Pancreas (tissue), 10 donors: ENCODE data around the gene RAB36. TPM values are rescaled to one million over a fixed set of nuclear protein-coding genes. Genes with fewer than 3 reads are reported as not detected.

Experiments
- ATAC-seq, 4 donors: fragments of 200-7000 bp; cut with Tn5 transposase; one replicate each; pipeline versions ENCODE4 v1.8.0 to v1.9.1; 2020; ENCODE audit warnings: mild to moderate bottlenecking in 4 of 4, moderate library complexity in 4 of 4
- DNase-seq, 6 donors: peaks; one replicate each; pipeline ENCODE4 v3.0.0-alpha.2; 2020
- FAIRE-seq: peaks from 2 replicates; lab custom pipeline; 2012; peaks lifted over from hg19 to GRCh38; lab: Jason Lieb, UNC
- H3K27ac ChIP-seq, 4 donors: fragments of 200-600 bp; sonication (generic); 1 replicate in 3 of 4; 2 replicates in 1 of 4; pipeline versions ENCODE4 v1.5.0 to v1.8.0; 2020
- H3K27me3 ChIP-seq, 4 donors: fragments of 200-600 bp; one replicate each; pipeline ENCODE4 v1.8.0; 2021
- H3K36me3 ChIP-seq, 3 donors: fragments of 200-600 bp; sonication (generic) in 1 of 3; one replicate each; pipeline versions ENCODE4 v1.5.0 to v1.8.0; 2020 to 2021
- H3K4me1 ChIP-seq, 3 donors: fragments of 200-600 bp; one replicate each; pipeline ENCODE4 v1.8.0; 2021
- H3K4me3 ChIP-seq, 4 donors: fragments of 200-600 bp; sonication (generic) in 2 of 4; one replicate each; pipeline versions ENCODE4 v1.5.0 to v1.8.0; 2020 to 2021
- H3K9me3 ChIP-seq, 4 donors: fragments of 200-600 bp; one replicate each; pipeline ENCODE4 v1.8.0; 2021
- WGBS, 2 donors: extraction: QIAGEN DNeasy Blood & Tissue Kit; methylation state at CpG; one replicate each; pipeline ENCODE4 v1.1.7; 2013; 5-methylcytosine and 5-hydroxymethylcytosine counted together
- intact Hi-C, 3 donors: fragments of 100-400 bp; cut with DNase I; formaldehyde crosslinking; loops; one replicate each; pipeline versions ENCODE4 v1.11.1 to v1.14.2; 2022
- polyA plus RNA-seq, 2 donors: library from polyadenylated mRNA; stranded (reverse); fragments of 200-250 nt; gene quantifications; one replicate each; pipeline ENCODE4 v1.2.3, GENCODE V29; 2013
- total RNA-seq, 6 donors: library from RNA; stranded (reverse); fragmentation: NEBNext Ultra II Directional in 4 of 6; extraction: Animal tissue kit (Norgen Biotek cat#: 25700) in 4 of 6; gene quantifications; one replicate each; pipeline versions ENCODE4 v1.2.1 to v1.2.4, GENCODE V29; 2021 to 2023
- TF ChIP-seq, protein P1 (sequence below), 4 donors: fragments of 200-600 bp; sonication (generic) in 3 of 4; IDR thresholded peaks; one replicate each; pipeline versions ENCODE4 v1.5.0 to v1.8.0; 2021; ENCODE audit warnings: antibody characterized with exemption in 4 of 4
- donor health status: healthy with polysubstance abuse.
- donor health status: DM: no; HTN: no; CAD: no; lungs with moderate emphysema.
- donor health status: DM: no; HTN: no; CAD: no.
- donor health status: control.
- donor health status: control.
- donor health status: Bipolar disorder and iron deficiency.
- donor health status: DM: yes; HTN: yes; CAD: no.
- donor health status: DM: no; HTN: no; CAD: no.
- donor health status: DM: no; HTN: no; CAD: no.
- donor health status: DM: yes; HTN: yes; CAD: no.

The RAB36 gene
- total and polyA plus RNA-seq, 8 donors: 1.2 to 7.3 (median 3.1) TPM

DNA sequence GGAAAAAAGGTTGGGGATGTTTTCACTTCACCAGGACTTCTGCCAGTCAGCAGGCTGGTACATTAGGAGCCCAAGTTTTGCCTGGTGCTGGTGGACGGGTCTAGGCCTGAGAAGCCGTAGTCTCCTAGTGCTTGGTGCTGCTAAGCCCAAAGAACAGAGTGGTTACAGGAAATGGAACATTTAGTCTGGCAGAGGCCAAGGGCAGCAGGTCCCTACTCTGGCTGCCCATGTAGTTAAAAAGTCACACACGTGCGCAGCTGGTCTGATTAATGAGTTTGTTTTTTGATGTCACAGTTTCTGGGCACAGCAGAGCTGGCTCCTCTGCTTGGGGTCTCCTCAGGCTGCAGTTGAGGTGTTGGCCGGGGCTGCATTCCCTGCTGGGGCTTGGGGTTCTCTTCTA is 55.6 kb downstream of the RAB36 start:
- ATAC-seq: peak; percentile 56 to 73 (median 61)
- peak in 2 of 6 donors; percentile 46 to 58 for DNase-seq
- Histone ChIP-seq H3K4me1 (peaks cover 18 to 37% (median 19%) of the 10 kb centered on the region in 3 donors), H3K9me3 (no peaks in the 10 kb centered on the region), H3K27me3 (no peaks in the 10 kb centered on the region), H3K4me3 (no peak overlapping the region), H3K27ac (peak overlapping the region; percentile 52 to 80 (median 74)), H3K36me3 (no peaks in the 10 kb centered on the region)
- TF ChIP-seq, protein P1, sequence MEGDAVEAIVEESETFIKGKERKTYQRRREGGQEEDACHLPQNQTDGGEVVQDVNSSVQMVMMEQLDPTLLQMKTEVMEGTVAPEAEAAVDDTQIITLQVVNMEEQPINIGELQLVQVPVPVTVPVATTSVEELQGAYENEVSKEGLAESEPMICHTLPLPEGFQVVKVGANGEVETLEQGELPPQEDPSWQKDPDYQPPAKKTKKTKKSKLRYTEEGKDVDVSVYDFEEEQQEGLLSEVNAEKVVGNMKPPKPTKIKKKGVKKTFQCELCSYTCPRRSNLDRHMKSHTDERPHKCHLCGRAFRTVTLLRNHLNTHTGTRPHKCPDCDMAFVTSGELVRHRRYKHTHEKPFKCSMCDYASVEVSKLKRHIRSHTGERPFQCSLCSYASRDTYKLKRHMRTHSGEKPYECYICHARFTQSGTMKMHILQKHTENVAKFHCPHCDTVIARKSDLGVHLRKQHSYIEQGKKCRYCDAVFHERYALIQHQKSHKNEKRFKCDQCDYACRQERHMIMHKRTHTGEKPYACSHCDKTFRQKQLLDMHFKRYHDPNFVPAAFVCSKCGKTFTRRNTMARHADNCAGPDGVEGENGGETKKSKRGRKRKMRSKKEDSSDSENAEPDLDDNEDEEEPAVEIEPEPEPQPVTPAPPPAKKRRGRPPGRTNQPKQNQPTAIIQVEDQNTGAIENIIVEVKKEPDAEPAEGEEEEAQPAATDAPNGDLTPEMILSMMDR (IDR thresholded peaks at IDR 0.05): no peak
- intact Hi-C loops: no loop called here
- no peak for FAIRE-seq
- WGBS, 2 donors: 26 to 32% methylated on average over 5 of the region's 5 CpGs

DNA sequence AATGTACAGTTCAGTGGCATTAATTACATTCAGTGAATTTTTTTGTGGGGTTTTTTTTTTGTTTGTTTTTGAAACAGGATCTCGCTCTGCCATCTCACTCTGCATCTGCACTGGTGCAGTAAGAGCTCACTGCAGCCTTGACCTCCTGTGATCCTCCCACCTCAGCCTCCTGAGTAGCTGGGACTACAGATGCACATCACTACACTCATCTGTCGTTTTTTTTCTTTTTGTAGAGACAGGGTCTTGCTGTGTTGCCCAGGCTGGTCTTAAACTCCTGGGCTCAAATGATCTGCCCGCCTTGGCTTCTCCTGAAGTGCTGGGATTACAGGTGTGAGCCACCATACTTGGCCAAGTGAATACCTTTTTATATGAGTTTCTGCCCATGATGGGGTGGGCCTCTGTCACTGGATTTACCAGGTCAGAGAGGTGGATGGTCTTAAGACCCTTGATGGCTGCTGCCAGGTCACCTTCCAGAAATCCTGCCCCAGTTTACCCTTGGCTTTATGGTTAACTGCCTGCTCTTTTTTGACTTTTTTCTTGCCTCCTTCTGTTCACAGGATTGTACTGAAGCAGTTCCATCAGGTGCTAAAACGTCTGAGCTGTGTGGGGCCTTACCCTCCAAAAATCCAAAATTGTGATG is 57.7 kb downstream of the RAB36 start:
- WGBS, 2 donors: 72 to 78% methylated on average over 4 of the region's 4 CpGs

DNA sequence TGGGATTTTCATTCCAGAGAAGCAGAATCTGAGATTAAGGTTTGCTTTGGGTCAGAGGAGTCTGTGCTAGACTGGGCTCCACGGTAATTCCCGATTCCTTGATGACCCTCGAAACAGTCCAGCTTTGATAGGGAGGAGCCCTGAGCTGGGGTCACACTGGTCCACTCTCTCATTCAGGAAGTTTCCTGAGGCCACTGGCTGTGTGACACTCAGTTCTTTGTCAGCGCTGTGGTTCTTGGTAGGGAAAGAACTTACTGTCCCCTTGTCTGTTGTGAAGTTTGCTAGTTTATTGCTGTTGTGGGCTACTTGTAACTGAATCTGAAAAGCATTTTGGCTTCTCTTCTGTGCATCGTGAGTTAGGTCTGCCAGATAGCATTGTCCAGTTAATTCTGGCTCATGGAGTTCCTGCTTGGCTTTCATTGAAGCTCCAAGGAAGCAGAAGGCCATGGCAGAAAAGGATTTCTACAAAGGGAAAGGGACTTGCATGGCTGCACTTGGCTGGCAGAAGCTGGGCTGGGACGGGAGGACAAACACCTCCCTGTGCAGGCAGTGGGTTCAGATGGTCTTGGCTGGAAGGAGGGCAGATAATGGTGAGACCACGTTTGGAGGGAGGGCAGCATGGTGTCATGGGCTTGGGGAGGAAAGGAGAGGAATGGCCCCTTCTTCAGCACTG is 58.3 kb downstream of the RAB36 start:
- WGBS, 2 donors: 83 to 91% methylated on average over 7 of the region's 7 CpGs
- Histone ChIP-seq H3K27me3 (no peaks in the 10 kb centered on the region), H3K4me3 (no peak overlapping the region), H3K36me3 (no peaks in the 10 kb centered on the region), H3K9me3 (no peaks in the 10 kb centered on the region), H3K4me1 (peaks cover 18 to 39% (median 19%) of the 10 kb centered on the region in 3 donors), H3K27ac (no peak overlapping the region)
- intact Hi-C loops: no loop called here
- ATAC-seq (no peak), FAIRE-seq (no peak), DNase-seq (no peak)
- TF ChIP-seq, protein P1 (IDR thresholded peaks at IDR 0.05): no peak

More for the DNA sequence above, 57.7 kb downstream of the RAB36 start:
- Histone ChIP-seq H3K36me3 (no peaks in the 10 kb centered on the region), H3K27ac (no peak overlapping the region), H3K4me3 (no peak overlapping the region), H3K27me3 (no peaks in the 10 kb centered on the region), H3K4me1 (peaks cover 18 to 39% (median 19%) of the 10 kb centered on the region in 3 donors), H3K9me3 (no peaks in the 10 kb centered on the region)
- ATAC-seq (no peak), DNase-seq (no peak), FAIRE-seq (no peak)
- TF ChIP-seq, protein P1 (IDR thresholded peaks at IDR 0.05): no peak
- intact Hi-C loops: no loop called here

DNA sequence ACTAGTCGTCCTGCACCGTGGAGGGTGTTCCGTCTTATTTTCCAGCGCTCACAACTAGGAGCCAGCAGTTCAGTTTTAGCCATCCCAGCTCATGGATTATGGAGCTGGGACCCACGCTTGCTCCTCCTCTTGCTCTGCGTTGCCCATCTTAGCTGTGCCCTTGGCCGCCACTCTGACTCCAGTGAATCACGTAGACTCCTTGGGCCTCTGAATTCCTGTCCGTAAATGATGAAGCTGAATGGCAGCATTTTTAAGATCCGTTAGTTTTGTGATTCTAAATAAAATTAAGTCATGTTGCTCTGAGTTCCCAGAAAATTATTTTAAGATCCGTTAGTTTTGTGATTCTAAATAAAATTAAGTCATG is 58.8 kb downstream of the RAB36 start:
- no peaks in the 10 kb centered on the region for H3K36me3 ChIP-seq
- H3K4me1 ChIP-seq: peaks cover 18 to 39% (median 19%) of the 10 kb centered on the region in 3 donors

More for the DNA sequence above, 58.8 kb downstream of the RAB36 start:
- H3K27me3 ChIP-seq: no peaks in the 10 kb centered on the region
- TF ChIP-seq, protein P1 (IDR thresholded peaks at IDR 0.05): no peak
- intact Hi-C loops: no loop called here
- no peak for FAIRE-seq
- 90 to 93% methylated on average over 11 of the region's 11 CpGs for whole genome bisulfite sequencing, 2 donors
- no peak for ATAC-seq
- H3K4me3 ChIP-seq: no peak overlapping the region
- no peak for DNase-seq
- H3K9me3 ChIP-seq: no peaks in the 10 kb centered on the region
- peak overlapping the region in 2 of 4 donors; percentile 19 to 25 for H3K27ac ChIP-seq
